Measurements from ENCODE around the gene XPNPEP3.
"Not testable (repeated sequence)": the region's sequence is repeated elsewhere in the genome, so short reads cannot be mapped to it uniquely, and the experiment has no call there.

The XPNPEP3 gene

DNA sequence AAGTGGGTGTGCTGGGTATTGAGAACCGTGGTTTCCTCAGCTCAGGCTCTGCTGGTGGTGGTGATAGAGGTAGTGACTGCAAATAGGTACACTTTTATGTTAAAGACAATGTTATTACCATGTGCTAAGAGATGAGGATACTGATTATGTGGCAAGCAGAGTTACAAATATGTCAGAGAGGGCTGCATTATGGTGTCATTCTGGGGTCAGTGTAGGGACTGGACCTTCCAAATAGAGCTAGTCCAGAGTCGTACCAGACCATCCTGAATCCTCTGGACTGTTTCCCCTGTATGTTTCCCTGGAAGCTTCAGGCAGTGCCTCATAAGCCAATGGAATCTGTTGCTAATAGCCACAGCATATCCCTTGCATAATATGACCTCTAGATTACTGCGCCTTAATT lies 5.1 kb downstream of the XPNPEP3 start, which contains the start of gene DNAJB7:
Gene DNAJB7, minus strand, starts transcription at position 101 of the 400 bp plus-strand sequence. CDS start 119 bp downstream, outside the sequence.
- no peak for DNase-seq

DNA sequence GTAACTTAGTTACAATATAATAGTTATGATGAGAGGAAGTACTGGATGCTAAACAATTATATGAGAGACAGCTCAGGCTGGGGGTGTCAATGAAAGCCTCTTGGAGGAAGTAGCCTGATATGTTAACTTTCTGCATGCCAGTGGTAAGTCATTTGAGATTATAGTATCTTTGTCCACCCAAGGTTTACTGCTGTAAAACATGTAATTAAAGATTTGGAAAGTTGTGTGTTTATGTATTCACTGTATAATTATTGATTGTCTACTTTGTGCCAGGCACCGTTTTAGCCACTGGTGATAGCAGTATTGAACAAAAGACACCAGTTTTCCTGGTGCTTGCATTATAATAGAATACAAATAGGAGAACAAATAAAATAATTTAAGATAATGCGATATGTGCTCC lies 5.6 kb downstream of the XPNPEP3 start:
- DNase-seq = no peak

DNA sequence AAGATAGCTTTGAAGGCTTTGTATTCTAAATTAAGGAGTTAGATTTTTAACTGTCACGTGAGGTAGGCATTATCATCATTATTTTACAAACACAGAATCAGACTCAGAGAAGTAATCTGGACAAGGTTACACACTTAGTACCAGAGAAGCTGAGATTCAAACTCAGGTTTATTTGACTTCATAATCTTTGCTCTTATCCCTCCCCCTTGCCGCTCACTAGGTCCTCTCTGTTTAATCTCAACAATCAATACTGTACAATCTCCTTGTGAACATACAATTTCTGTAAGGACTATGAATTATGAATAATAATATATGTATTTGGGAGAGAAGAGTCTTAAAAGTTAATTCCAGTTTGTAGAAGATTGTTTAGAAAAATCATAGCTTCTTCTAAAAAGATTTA lies 10.2 kb downstream of the XPNPEP3 start:
- DNase-seq = no peak

DNA sequence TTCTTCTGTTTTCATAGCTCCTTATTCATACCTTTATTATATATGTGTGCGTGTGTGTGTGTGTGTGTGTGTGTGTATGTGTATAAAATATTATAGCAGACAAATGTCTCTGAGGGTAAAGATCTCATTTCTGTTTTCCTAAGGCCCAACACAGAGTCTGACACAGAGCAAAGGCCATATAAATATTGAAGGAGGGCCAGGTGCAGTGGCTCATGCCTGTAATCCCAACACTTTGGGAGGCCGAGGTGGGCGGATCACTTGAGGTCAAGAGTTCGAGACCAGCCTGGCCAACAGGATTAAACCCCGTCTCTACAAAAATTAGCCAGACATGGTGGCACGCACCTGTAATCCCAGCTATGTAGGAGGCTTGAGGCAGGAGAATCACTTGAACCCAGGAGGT lies 11.4 kb downstream of the XPNPEP3 start:
- DNase-seq = not testable (repeated sequence)

DNA sequence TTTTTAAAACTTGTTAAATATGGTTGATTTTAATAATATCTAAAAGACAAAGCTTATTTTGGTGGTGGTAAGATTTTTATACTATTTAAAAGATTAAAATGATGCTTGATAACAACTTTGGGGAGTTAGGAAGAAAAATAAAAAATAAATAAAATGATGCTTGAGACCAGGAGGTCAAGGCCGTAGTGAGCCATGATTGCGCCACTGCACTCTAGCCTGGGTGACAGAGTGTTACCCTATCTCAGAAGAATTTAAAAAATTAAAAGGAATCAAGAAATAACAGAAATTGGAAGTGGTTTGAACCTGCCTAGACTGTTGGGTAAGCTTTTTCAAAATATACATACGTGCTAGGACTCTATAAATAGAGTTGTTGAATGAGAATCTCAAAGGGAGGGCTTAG lies 17.1 kb downstream of the XPNPEP3 start:
- no peak for DNase-seq

DNA sequence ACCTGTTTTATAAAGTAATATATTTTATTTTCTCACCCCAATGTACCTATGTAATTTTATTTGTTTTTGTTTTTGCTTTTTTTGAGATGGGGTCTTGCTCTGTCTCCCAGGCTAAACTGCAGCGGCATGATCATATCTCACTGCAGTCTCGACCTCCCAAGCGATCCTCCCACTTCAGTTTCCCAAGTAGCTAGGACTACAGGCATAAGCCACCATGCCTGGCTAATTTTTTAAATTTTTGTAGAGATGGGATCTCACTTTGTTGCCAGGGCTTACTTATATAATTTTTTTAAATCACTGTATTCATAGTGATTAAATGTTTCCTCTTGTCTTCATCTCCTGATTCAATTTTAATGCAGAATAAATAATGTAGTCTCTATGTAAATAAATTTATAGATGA lies 18.2 kb downstream of the XPNPEP3 start:
- DNase-seq = no peak

DNA sequence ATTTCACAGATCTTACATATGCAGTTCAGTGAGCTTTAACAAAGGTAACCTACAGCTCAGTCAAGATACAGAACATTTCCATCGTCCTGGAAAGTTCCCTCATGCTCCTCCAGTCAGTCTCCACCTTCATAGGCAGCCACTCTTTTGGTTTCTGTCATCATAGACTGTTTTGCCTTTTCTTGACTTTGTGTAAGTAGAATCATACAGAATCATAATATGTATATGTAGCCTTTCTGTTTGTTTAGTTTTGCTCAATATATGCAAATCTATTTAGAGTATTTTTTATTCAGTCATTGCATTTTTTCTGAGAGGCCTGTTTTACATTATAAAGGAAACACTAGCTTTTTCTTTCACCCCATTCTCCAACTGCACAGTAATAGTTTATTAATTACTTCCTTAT lies 20.0 kb downstream of the XPNPEP3 start:
- no peak for DNase-seq

DNA sequence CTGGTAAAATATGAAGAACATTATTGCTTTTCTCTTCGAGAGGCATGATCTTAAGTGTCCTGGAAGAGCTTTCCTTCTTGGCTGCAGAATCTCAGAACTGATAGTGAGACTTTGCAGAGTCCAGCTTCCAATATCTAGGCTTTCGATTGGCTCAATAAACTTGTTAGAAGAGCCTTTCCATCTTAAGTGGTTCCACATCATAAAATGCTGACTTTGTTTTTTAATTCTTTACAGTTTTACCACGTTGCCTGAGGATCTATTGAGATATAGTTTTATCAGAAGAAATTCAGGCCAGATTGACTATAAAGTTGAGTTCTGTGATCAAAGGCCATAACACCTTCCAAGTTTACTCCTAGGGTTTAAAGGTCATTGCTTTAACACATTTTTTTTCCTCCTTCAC lies 20.5 kb downstream of the XPNPEP3 start:
- DNase-seq = no peak

DNA sequence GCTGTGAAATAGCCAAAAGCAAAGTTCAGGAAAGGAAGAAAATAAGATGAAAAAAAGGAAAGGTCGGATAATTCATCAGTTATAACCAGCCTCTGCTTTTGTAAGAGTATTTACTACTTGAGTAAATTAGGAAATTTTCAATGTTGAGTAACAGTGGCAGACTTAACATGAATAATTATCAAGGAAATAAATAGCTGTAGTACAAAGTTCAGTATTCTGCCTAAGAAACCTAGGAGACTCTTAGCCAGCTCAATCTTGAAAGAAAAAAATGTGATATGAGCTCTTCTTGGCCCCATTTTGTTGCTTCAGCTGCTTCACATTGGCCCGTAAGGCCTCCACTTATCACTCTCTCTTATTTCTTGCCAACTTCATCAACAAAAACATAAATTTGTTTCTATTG lies 22.0 kb downstream of the XPNPEP3 start:
- DNase-seq = no peak

DNA sequence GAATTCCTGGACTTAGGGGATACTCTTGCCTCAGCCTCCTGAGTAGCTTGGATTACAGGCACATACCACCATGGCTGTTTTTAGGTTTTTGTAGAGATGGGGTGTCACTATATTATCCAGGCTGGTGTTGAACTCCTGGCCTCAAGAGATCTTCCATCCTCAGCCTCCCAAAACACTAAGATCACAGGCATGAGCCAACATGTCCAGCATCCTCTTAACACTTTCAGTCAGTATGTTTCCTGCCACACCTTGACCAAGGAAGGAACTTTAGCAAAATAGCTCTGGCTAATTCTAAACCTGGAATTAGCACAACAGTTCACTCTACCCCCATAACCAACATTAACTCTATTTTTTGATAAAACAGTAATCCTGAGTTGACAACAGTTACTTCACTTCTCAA lies 32.2 kb downstream of the XPNPEP3 start:
- DNase-seq = no peak

DNA sequence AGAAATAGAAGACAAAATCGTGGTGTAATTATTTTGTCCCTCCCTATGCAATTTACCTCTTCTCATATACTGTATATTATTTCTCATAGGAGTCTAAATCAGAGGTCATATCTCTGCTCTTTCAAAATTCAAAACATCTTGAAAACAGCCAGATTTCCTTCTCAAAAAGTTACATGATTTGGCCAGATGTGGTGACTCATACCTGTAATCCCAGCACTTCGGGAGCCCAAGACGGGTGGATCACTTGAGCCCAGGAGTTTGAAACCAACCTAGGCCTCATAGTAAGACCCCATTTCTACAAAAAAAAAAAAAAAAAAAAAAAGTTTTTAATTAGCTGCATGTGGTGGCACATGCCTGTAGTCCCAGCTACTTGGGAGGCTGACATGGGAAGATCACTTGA lies 33.9 kb downstream of the XPNPEP3 start:
- DNase-seq = no peak

DNA sequence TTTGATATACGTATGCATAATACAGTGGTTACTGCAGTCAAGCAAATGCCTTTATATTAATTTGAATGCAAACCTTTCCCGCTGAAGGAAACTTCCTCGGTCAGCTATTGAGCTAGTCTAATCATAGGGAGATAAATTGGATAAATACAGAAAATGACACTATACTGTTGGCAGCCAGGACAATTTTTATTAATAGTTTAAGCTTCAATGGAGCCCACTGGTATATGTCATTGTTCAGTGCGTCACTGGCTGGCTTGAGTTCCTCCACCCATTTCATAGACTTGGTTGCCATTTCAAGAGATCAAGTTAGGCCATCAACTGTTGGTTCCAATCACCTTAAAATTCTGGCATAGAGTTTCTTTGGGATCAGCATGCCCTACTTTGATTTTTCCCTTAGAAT lies 37.5 kb downstream of the XPNPEP3 start:
- no peak for DNase-seq

DNA sequence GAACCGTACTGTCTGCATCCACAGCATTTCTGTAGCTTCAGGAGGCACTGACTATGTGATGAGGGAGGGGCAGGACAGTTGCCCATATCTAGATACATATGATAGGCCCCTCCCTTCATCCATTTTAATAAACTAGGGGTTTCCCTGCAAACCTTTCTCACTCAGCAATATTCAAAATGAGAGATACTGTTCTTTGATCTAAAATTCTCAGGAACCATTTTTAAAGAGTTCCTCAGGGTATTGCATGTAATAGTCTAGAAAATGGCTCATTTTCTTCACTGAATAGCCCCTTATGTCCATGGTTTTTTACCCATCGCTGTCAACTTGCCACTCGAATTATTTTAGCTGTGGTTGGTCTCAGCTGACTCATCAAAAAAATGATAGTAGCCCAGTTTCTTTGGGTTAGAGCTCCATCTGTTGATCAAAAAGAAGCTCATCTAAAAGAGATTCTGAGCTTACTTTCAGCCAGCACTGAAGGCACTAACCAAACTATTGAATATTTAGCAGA lies 42.0 kb downstream of the XPNPEP3 start:
- DNase-seq = peak; percentile 18 to 26

DNA sequence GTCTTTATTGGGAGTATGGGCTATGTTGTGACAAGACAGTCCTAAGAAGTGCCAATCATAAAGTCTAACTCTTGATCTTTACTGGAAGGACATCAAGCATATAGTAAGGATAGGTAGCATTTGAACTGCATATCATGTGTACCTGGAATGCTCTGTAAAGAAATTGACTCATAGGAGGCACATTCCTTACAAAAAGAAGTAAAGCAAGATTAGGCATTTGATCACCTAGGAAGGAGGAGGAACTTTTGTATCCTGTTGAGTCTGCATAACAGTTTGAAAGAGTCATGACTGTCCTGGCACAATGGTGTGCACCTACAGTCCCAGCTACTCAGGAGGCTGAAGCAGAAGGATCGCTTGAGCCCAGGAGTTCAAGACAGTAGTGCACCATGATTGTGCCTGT lies 47.2 kb downstream of the XPNPEP3 start:
- no peak for DNase-seq

DNA sequence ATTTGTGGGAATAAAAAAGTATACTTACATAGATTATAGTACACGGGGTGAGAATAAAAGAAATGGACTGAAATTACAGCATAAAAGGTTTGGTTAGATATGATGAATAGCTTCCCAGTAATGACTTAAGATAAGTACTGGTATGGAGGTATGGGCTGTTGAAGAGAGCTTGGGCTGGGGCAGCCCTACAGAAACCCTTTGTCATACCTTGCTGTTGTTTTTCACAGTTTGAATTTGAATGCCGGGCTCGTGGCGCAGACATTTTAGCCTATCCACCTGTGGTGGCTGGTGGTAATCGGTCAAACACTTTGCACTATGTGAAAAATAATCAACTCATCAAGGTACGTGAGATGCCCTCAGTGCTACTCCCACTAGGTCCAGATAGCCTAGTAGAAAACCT lies 51.9 kb downstream of the XPNPEP3 start:
- no peak for DNase-seq

DNA sequence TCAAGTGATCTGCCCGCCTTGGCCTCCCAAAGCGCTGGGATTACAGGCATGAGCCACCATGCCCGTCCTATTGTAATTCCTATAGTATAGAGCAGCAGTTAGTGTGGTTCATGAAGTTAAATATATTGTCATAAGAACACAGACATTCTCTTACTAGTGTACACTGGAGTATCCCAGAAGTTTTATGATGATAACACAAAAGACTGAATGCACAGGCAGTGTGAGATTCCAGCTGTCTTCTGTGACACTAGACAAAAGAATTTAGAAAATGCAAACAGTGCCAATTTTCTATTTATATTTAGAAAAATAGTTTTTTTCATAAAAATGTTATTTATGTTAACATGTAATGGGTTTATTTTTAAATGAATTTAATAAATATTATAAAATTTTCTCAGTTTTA lies 54.8 kb downstream of the XPNPEP3 start:
- no peak for DNase-seq

DNA sequence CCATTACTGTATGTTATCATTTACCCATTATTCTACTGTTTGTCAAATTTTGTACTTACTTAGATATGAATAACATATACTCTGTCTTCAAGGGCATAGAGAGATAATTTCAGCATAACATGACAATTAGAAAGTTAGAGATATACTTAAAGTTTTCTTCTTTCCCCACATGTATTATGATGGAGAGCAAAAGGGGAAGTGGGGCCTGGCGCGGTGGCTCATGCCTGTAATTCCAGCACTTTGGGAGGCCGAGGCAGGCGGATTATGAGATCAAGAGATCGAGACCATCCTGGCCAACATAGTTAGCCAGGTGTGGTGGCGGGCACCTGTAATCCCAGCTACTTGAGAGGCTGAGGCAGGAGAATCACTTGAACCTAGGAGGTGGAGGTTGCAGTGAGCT lies 56.0 kb downstream of the XPNPEP3 start:
- not testable (repeated sequence) for DNase-seq

DNA sequence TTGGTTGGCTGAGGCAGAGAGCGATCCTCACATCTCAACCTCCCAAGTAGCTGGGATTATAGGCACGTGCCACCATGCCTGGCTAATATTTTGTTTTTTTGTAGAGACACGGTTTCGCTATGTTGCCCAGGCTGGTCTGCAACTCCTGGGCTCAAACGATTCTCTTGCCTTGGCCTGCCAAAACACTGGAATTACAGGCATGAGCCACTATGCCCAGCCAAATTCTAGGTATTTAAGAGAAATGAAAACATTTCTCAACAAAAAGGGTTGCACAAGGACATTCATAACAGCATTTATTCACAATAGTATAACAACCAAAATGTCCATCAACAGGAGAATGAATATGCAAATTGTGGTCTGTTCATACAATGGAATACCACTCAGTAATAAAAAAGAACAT lies 62.5 kb downstream of the XPNPEP3 start:
- DNase-seq = no peak

DNA sequence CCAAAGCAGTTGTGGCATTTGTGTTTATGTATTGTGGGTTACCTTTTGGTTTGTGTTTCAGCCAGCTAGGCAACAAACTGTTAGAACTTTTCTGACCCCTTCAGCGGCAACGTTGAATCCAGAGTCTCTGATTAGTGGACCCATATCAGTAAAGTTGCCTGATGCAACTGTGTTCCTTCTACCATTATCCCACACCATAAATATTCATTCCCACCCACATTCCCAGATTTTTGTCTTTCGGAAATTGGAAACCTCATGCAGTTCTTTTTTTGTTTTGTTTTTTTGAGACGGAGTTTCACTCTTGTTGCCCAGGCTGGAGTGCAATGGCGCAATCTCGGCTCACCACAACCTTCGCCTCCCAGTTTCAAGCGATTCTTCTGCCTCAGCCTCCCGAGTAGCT lies 63.6 kb downstream of the XPNPEP3 start:
- DNase-seq = no peak

DNA sequence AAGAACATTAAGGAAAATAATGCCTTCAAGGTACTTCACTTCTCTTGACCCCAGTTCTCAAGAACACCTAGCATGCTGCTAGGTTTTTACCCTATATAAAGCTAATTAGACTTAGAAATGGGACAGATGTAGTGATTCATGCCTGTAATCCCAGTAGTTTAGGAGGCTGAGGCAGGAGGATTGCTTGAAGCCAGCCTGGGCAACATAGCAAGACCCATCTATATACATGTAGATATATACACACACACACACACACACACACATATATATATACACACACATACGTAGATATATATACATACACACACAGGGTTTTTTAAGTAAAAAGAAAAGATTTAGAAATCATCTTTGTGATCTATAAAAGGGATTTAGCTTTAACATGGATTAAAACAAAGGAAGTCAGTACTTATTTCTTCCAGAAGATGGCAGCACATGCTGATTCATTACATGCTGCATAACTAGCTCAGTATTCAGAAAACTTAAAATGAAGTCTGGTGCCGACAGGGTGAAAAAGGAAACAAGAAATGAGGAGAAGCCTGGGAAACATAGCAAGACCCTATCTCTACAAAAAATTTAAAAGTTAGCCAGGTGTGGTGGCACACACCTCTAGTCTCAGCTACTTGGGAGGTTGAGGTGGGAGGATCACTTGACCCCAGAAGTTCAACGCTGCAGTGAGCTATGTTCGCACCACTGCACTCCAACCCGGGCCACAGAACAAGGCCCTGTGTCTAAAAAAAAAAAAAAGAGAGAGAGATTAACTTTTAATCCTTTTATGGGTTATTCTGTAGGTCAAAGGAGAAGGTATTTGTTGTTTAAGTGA lies 65.7 kb downstream of the XPNPEP3 start:
- no peak for DNase-seq

DNA sequence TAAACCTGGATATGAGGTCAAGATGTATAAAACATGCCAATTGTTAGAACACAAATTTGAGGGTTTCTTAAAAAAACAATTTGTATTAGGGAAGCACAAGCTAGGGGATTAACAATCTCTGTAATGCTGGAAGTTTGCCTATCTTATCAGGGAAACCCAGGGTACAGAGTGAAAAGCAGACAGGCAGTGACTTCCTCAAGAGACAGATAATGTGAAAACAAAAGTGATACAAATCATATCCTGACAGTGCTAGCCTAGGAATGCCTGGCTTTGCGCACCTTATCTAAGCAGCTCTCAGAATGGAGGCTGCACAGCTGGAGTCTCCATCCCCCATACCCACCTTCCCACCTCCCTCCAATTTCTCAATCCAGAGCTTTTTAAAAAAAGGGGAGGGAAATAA lies 71.7 kb downstream of the XPNPEP3 start:
- DNase-seq = no peak

DNA sequence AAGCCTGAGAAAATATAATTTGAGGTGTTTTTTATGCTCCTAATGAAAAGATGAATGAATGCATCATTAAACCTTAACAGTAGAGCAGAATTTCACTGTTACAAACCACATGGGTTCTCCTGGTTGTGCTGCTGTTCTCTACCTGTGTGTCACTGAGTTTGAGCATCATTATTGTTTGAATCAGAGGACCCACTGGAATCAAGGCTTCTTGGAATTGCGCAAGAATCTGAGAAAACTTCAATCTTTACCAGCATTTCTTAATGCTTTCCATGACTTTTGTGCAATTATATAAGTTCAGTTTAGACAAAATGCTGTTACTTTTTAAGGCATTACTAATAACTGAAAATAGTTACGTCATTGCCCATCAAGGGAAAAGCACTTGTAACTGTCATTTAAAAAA lies 75.4 kb downstream of the XPNPEP3 start:
- no peak for DNase-seq

DNA sequence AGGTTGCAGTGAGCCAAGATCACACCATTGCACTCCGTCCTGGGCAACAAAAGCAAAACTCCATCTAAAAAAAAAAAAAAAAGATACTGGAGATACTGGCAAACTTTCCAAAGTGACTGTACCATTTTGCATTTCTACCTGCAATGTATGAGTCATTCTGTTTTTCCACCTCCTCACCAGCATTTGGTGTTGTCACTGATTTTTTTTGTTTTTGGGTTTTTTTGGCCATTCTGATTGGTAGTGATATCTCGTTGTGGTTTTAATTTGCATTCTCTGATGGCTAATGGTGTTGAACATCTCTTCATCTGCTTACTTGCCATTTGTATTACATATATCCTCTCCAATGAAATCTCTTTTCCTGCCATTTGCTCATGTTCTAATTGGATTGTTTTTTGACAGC lies 82.3 kb downstream of the XPNPEP3 start:
- no peak for DNase-seq

DNA sequence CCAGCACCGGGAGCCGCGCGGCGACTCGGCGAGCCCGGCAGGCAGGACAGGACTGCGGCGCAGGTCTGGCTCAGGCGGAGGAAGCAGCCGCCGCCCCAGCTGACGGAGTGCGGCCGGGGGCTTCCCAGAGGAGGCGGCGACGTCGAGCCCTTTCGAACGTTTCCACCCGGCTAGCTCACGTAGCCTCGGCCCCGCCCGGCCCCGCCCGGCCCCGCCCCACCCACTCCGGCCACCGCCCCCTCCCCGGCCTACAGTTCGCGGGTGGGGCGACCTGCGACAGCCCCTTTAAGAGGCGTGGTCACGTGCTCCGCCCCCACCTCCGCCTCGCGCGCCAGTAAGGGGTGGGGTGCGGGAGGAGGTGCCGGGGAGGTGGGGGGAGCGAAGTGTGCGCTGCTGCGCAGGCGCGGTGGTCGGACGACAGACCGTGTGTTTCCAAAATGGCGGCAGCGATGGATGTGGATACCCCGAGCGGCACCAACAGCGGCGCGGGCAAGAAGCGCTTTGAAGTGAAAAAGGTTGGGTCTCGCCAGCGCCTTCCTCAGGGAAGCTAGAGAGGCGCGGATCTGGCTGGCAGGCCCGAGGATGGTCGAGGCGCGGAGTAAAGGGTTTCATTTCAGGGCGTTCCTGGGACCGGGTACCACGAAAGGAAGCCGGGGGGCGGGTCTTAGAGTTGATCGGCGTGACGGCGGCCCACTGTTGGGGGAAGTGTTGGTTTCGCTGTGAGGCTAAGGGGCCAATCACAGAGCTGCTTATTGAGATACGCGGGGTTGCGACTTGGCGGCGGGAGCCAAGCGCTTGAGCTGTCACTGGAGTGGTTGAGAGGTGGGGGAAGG lies 94.2 kb downstream of the XPNPEP3 start, which contains the start of gene RBX1:
Gene RBX1, plus strand, starts transcription at position 417 of the 833 bp plus-strand sequence. Its CDS starts 21 bp downstream, at position 438.
- peak; percentile 98 to 99 for DNase-seq

Measured in activated CD4-positive, alpha-beta T cell treated with anti-CD3 and anti-CD28 coated beads, Interleukin-2, amount 50 U/mL, for 48 hours (primary cell).